ENCODE measurements around the gene HERC2. TPM values are rescaled to one million over a fixed set of nuclear protein-coding genes. Genes with fewer than 3 reads are reported as not detected.

Gene HERC2
- total and polyA plus RNA-seq, 8 donors, result 7.9 to 437 (median 72.7) TPM

GRCh38 chr15:28267727-28268126 lies 54.3 kb downstream of the HERC2 start:
- Histone ChIP-seq H3K27ac (no peak overlapping the region), H3K9me3 (no peaks in the 10 kb centered on the region), H3K36me3 (peaks cover 42 to 100% (median 97%) of the 10 kb centered on the region in 4 donors), H3K27me3 (no peaks in the 10 kb centered on the region), H3K4me1 (no peaks in the 10 kb centered on the region), H3K4me3 (no peak overlapping the region)
- no peak for TF ChIP-seq POLR2AphosphoS5 (IDR thresholded peaks at IDR 0.05)
- TF ChIP-seq, protein P1, sequence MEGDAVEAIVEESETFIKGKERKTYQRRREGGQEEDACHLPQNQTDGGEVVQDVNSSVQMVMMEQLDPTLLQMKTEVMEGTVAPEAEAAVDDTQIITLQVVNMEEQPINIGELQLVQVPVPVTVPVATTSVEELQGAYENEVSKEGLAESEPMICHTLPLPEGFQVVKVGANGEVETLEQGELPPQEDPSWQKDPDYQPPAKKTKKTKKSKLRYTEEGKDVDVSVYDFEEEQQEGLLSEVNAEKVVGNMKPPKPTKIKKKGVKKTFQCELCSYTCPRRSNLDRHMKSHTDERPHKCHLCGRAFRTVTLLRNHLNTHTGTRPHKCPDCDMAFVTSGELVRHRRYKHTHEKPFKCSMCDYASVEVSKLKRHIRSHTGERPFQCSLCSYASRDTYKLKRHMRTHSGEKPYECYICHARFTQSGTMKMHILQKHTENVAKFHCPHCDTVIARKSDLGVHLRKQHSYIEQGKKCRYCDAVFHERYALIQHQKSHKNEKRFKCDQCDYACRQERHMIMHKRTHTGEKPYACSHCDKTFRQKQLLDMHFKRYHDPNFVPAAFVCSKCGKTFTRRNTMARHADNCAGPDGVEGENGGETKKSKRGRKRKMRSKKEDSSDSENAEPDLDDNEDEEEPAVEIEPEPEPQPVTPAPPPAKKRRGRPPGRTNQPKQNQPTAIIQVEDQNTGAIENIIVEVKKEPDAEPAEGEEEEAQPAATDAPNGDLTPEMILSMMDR (IDR thresholded peaks at IDR 0.05), result no peak
- TF ChIP-seq EP300 (IDR thresholded peaks at IDR 0.05), result no peak
- no peak for TF ChIP-seq POLR2A (IDR thresholded peaks at IDR 0.05)
- intact Hi-C loops (cut with DNase I; ENCODE audit: low total_unique reads), result no loop called here
- no peak for DNase-seq

DNA sequence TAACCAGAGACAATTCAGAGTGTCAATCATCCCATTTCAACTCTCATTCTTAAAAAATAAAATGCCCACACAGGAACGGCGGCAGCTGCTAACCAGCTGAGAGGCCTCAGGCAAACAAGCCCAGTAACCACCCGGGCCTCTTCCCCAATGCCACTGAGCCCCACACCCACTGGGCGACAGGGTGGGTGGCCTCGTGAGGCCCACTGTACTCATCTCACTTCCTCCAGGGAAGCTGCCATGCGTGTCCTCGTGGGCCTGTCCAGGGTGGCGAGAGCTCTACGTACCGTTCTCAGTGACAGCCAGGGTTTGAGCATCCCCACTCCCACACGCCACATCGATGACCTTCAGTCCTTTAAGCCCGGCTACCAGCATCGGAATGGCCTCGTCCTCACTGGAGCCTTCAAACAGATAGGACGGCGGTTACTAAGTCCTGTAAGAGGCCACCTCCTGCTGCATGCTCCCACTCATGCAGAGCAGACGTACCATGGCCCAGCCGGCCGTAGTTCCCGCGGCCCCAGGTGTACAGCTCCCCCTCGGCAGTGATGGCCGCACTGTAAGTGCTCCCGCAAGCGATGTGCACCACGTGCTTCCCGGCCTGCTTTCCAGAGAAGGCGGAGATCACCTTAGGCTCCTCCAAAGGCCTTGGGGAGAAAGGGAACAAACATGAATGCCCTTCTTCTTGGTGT lies 56.5 kb downstream of the HERC2 start:
- Histone ChIP-seq H3K9me3 (no peaks in the 10 kb centered on the region), H3K27ac (no peak overlapping the region), H3K36me3 (peaks cover 40 to 94% (median 92%) of the 10 kb centered on the region in 4 donors), H3K27me3 (no peaks in the 10 kb centered on the region), H3K4me3 (no peak overlapping the region), H3K4me1 (peaks cover 0 to 11% (median 3%) of the 10 kb centered on the region in 4 donors)
- intact Hi-C loops (cut with DNase I; ENCODE audit: low total_unique reads), result no loop called here
- WGBS, 5 donors, result 93 to 96% (median 94%) methylated on average over 26 to 29 of the region's 29 CpGs
- no peak for DNase-seq
- TF ChIP-seq POLR2A (IDR thresholded peaks at IDR 0.05) (no peak), EP300 (IDR thresholded peaks at IDR 0.05) (no peak), POLR2AphosphoS5 (IDR thresholded peaks at IDR 0.05) (no peak)
- TF ChIP-seq, protein P1 (IDR thresholded peaks at IDR 0.05), result no peak

DNA sequence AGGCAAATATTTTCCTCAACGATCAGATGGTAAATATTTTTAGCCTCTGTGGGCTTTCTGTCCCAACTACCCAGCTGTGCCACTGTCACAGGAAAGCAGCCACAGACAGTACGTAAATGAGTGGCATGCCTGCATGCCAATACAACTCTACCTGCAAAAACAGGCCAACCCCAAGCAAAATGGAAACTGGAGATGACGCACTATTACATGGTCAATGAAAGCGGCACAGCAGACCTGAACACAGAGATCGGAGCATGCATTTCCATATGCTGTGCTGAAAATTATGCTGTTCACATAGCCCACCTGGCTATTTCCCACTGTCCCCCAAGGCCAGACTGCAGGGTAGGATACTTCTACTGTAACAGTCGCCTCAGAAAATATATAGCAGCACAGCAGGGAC lies 57.8 kb downstream of the HERC2 start:
- 87 to 92% (median 91%) methylated on average over 6 of the region's 6 CpGs for WGBS, 5 donors
- H3K9me3 ChIP-seq, result no peaks in the 10 kb centered on the region
- H3K4me3 ChIP-seq, result no peak overlapping the region
- intact Hi-C loops (cut with DNase I; ENCODE audit: low total_unique reads), result no loop called here
- H3K27me3 ChIP-seq, result no peaks in the 10 kb centered on the region
- no peak for DNase-seq
- peaks cover 32 to 89% (median 82%) of the 10 kb centered on the region in 4 donors for H3K36me3 ChIP-seq
- peaks cover 0 to 11% (median 3%) of the 10 kb centered on the region in 4 donors for H3K4me1 ChIP-seq
- TF ChIP-seq, protein P1 (IDR thresholded peaks at IDR 0.05), result no peak
- no peak for TF ChIP-seq POLR2AphosphoS5 (IDR thresholded peaks at IDR 0.05)
- no peak for TF ChIP-seq EP300 (IDR thresholded peaks at IDR 0.05)
- no peak for TF ChIP-seq POLR2A (IDR thresholded peaks at IDR 0.05)
- no peak overlapping the region for H3K27ac ChIP-seq

DNA sequence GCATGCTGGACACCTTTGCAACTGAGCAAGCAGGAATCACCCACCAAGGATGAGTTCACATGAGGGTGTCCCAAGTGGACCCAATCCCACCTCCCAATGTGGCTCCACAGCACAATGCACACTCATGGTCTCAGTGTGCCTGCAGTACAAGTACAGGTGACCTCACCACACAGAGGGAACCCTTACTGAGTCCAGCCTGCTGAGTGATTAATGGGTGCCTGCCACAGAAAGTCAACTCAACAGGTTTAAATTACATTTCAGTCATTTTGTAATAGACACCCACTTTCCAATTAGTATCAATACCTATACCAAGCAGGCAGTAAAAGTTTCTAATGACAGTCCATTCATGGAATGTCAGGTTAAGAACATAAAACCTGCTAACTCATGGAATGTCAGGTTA lies 59.5 kb downstream of the HERC2 start:
- DNase-seq, result no peak
- TF ChIP-seq POLR2A (IDR thresholded peaks at IDR 0.05) (no peak), POLR2AphosphoS5 (IDR thresholded peaks at IDR 0.05) (no peak), EP300 (IDR thresholded peaks at IDR 0.05) (no peak)
- TF ChIP-seq, protein P1 (IDR thresholded peaks at IDR 0.05), result no peak
- Histone ChIP-seq H3K27me3 (no peaks in the 10 kb centered on the region), H3K27ac (no peak overlapping the region), H3K4me3 (no peak overlapping the region), H3K9me3 (no peaks in the 10 kb centered on the region), H3K4me1 (peaks cover 0 to 11% (median 3%) of the 10 kb centered on the region in 4 donors), H3K36me3 (peaks cover 18 to 83% (median 70%) of the 10 kb centered on the region in 4 donors)
- intact Hi-C loops (cut with DNase I; ENCODE audit: low total_unique reads), result no loop called here

Data from stomach (tissue), 9 donors.